ENCODE data around the gene CD209. TPM values are rescaled to one million over a fixed set of nuclear protein-coding genes. Genes with fewer than 3 reads are reported as not detected.

Gene CD209
- total and polyA plus RNA-seq, 2 experiments from 2014 or later = 0.35 TPM; not detected in 1

GRCh38 chr19:7706188-7706954 is 41.0 kb downstream of the CD209 start:
- H2AFZ ChIP-seq = no peak overlapping the region; the same call in 1 of the 2 replicates
- no peaks in the 10 kb centered on the region for H3K4me1 ChIP-seq (ENCODE audit: insufficient read depth)
- no peaks in the 10 kb centered on the region for H4K20me1 ChIP-seq (replicated peaks; ENCODE audit: insufficient read depth)
- H3K4me3 ChIP-seq = no peak overlapping the region
- H3K9me2 ChIP-seq (ENCODE audit: insufficient read depth) = no peaks in the 10 kb centered on the region
- H3K27me3 ChIP-seq (ENCODE audit: insufficient read depth) = no peaks in the 10 kb centered on the region
- ATAC-seq (no peak), DNase-seq (ENCODE audit: low spot score) (no peak)
- H3K27ac Mint-ChIP-seq = no peak overlapping the region
- H3K9me3 Mint-ChIP-seq = no peaks in the 10 kb centered on the region
- no peak overlapping the region for H3K27ac ChIP-seq (ENCODE audit: low read depth)
- no peaks in the 10 kb centered on the region for H3K36me3 ChIP-seq (ENCODE audit: insufficient read depth)
- H3K36me3 Mint-ChIP-seq (ENCODE audit: low read depth) = no peaks in the 10 kb centered on the region; the same call in 2 of the 3 replicates
- H3K79me2 ChIP-seq (replicated peaks; ENCODE audit: insufficient read depth) = no peaks in the 10 kb centered on the region
- no peak overlapping the region for H3K4me2 ChIP-seq
- no peak overlapping the region for H3K4me3 Mint-ChIP-seq
- no peaks in the 10 kb centered on the region for H3F3A ChIP-seq (replicated peaks; ENCODE audit: low read depth)
- peaks cover 10% of the 10 kb centered on the region for H3K27me3 Mint-ChIP-seq (ENCODE audit: insufficient read depth, low read depth, poor library complexity)
- TF ChIP-seq STAT1 (IDR thresholded peaks at IDR 0.05; ENCODE audit: unreplicated experiment) = no peak
- no peak for TF ChIP-seq REST (IDR thresholded peaks at IDR 0.05; ENCODE audit: unreplicated experiment)
- TF ChIP-seq JUNB (IDR thresholded peaks at IDR 0.05; ENCODE audit: unreplicated experiment) = no peak
- TF ChIP-seq EZH2phosphoT487 (IDR thresholded peaks at IDR 0.05; ENCODE audit: unreplicated experiment) = no peak
- no peak for TF ChIP-seq EZH2 (IDR thresholded peaks at IDR 0.05; ENCODE audit: low read depth, unreplicated experiment)
- no peak for TF ChIP-seq CREB1 (CRISPR knock-in tag; IDR thresholded peaks at IDR 0.05; ENCODE audit: low read depth)
- no peak for TF ChIP-seq ZNF331 (CRISPR knock-in tag; IDR thresholded peaks at IDR 0.05; ENCODE audit: low read depth)
- no peak for TF ChIP-seq ETS1 (IDR thresholded peaks at IDR 0.05)
- no peak for TF ChIP-seq POLR2AphosphoS5 (IDR thresholded peaks at IDR 0.05; ENCODE audit: low read depth)
- TF ChIP-seq, protein P1, sequence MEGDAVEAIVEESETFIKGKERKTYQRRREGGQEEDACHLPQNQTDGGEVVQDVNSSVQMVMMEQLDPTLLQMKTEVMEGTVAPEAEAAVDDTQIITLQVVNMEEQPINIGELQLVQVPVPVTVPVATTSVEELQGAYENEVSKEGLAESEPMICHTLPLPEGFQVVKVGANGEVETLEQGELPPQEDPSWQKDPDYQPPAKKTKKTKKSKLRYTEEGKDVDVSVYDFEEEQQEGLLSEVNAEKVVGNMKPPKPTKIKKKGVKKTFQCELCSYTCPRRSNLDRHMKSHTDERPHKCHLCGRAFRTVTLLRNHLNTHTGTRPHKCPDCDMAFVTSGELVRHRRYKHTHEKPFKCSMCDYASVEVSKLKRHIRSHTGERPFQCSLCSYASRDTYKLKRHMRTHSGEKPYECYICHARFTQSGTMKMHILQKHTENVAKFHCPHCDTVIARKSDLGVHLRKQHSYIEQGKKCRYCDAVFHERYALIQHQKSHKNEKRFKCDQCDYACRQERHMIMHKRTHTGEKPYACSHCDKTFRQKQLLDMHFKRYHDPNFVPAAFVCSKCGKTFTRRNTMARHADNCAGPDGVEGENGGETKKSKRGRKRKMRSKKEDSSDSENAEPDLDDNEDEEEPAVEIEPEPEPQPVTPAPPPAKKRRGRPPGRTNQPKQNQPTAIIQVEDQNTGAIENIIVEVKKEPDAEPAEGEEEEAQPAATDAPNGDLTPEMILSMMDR (conservative IDR thresholded peaks at IDR 0.05; ENCODE audit: low read depth in 2 of 2) = no peak
- no peak for TF ChIP-seq ZNF114 (CRISPR knock-in tag; IDR thresholded peaks at IDR 0.05)
- TF ChIP-seq, protein P2, sequence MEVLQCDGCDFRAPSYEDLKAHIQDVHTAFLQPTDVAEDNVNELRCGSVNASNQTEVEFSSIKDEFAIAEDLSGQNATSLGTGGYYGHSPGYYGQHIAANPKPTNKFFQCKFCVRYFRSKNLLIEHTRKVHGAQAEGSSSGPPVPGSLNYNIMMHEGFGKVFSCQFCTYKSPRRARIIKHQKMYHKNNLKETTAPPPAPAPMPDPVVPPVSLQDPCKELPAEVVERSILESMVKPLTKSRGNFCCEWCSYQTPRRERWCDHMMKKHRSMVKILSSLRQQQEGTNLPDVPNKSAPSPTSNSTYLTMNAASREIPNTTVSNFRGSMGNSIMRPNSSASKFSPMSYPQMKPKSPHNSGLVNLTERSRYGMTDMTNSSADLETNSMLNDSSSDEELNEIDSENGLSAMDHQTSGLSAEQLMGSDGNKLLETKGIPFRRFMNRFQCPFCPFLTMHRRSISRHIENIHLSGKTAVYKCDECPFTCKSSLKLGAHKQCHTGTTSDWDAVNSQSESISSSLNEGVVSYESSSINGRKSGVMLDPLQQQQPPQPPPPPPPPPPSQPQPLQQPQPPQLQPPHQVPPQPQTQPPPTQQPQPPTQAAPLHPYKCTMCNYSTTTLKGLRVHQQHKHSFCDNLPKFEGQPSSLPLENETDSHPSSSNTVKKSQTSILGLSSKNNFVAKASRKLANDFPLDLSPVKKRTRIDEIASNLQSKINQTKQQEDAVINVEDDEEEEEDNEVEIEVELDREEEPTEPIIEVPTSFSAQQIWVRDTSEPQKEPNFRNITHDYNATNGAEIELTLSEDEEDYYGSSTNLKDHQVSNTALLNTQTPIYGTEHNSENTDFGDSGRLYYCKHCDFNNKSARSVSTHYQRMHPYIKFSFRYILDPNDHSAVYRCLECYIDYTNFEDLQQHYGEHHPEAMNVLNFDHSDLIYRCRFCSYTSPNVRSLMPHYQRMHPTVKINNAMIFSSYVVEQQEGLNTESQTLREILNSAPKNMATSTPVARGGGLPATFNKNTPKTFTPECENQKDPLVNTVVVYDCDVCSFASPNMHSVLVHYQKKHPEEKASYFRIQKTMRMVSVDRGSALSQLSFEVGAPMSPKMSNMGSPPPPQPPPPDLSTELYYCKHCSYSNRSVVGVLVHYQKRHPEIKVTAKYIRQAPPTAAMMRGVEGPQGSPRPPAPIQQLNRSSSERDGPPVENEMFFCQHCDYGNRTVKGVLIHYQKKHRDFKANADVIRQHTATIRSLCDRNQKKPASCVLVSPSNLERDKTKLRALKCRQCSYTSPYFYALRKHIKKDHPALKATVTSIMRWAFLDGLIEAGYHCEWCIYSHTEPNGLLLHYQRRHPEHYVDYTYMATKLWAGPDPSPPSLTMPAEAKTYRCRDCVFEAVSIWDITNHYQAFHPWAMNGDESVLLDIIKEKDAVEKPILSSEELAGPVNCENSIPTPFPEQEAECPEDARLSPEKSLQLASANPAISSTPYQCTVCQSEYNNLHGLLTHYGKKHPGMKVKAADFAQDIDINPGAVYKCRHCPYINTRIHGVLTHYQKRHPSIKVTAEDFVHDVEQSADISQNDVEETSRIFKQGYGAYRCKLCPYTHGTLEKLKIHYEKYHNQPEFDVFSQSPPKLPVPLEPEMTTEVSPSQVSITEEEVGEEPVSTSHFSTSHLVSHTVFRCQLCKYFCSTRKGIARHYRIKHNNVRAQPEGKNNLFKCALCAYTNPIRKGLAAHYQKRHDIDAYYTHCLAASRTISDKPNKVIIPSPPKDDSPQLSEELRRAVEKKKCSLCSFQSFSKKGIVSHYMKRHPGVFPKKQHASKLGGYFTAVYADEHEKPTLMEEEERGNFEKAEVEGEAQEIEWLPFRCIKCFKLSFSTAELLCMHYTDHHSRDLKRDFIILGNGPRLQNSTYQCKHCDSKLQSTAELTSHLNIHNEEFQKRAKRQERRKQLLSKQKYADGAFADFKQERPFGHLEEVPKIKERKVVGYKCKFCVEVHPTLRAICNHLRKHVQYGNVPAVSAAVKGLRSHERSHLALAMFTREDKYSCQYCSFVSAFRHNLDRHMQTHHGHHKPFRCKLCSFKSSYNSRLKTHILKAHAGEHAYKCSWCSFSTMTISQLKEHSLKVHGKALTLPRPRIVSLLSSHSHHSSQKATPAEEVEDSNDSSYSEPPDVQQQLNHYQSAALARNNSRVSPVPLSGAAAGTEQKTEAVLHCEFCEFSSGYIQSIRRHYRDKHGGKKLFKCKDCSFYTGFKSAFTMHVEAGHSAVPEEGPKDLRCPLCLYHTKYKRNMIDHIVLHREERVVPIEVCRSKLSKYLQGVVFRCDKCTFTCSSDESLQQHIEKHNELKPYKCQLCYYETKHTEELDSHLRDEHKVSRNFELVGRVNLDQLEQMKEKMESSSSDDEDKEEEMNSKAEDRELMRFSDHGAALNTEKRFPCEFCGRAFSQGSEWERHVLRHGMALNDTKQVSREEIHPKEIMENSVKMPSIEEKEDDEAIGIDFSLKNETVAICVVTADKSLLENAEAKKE (CRISPR knock-in tag; IDR thresholded peaks at IDR 0.05) = no peak
- TF ChIP-seq NANOG (IDR thresholded peaks at IDR 0.05; ENCODE audit: borderline replicate concordance) = no peak
- no peaks in the 10 kb centered on the region for H3K4me1 Mint-ChIP-seq

Measured in GM23338 (cell line).